NCI-H510A (cell line): ENCODE measurements around the gene TTLL5.
"Not testable (repeated sequence)": the region's sequence is repeated elsewhere in the genome, so short reads cannot be mapped to it uniquely, and the experiment has no call there.

Experiments
- DNase-seq: peaks from one replicate; lab custom pipeline; 2025; lab: John Stamatoyannopoulos, UW

TTLL5 gene

GRCh38 chr14:75835156-75835725, 174.2 kb downstream of the TTLL5 start:
- no peak for DNase-seq

- DNase-seq, result no peak
Observed at GRCh38 chr14:75835737-75836136, 174.7 kb downstream of the TTLL5 start.

- DNase-seq, result no peak
Observed at GRCh38 chr14:75837151-75837787, 176.2 kb downstream of the TTLL5 start.

- DNase-seq, result no peak
Observed at GRCh38 chr14:75840911-75841310, 179.9 kb downstream of the TTLL5 start.

DNA sequence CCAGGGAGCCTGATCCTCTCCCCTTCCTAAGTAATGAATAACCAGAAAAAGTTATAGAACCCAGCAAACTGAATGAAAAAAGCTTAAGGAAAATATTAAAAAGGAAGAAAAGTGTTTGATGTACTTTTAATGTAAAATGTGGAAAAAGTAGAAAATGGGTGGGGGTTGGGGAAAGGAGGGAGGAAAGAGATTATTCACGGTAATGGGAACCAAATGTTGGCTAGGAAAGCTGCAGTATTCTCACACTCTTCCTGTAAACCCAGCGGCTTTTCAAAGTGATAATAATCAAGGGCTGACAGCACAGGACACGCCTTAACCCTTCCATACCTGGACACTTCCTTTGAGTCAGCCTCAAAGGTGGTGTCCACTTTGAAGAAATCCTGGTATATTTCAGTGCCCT, 181.5 kb downstream of the TTLL5 start:
- no peak for DNase-seq

GRCh38 chr14:75844486-75844885, 183.4 kb downstream of the TTLL5 start:
- DNase-seq, result no peak

DNA sequence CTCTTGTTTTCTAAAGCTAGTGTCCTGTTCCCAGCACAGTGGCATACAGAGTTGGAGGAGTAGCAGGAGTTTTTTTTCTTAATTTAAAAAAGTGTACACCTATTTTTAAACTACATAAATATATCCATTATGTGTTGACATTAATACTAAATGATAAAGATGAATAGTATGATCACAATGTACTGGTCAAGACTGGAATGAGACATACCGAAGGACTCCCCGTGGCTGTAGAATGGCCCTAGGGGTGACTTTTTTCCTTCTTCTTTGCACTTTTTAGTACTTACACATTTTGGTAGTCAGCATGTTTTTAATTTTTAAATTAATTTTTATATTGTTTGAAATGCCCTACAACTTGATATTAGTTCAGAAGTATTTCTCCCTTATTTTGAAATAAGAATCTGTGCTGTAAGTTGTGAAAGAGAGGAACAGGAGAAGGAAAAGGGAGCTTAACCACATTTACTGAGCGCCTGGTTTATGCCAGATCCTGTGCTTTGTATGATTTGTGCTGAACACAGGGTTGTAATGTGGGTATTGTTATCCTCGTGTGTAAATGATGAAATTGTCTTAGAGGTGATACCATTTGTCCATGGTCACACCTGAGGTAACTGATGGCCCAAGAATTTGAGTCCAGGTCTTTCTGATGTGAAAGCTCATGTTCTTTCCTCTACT, 184.2 kb downstream of the TTLL5 start:
- DNase-seq, result no peak

DNA sequence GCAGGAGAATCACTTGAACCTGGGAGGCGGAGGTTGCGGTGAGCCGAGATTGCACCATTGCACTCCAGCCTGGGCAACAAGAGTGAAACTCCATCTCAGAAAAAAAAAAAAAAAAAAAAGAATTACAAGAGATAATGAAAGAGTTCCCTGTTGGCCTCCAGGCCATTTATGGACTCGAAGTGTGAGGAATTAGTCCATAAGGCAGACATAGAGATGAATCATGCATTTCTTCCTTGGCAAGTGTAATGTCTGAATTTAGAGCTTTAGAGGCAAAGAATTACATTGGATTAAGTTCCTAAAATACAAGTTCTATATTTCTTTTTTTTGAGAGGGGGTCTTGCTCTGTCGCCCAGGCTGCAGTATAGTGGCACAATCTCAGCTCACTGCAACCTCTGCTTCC, 185.6 kb downstream of the TTLL5 start:
- not testable (repeated sequence) for DNase-seq

DNA sequence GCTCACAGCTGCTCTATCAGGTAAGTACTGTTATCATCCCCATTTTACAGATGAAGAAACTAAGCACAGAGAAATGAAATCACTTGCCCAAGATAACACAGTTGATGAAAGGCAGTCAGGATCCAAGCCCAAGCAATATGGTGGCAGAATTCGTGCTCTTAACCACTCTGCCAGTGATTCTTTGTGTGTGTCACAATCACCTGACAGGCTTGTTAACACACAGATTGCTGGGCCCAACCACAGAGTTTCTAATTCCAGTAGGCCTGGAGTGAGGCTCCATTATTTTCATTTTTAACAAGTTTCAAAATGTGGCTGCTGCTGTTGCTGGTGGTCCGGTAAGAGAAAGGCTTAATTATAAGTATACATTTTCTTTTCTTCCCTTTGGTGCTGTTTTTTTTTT, 186.5 kb downstream of the TTLL5 start:
- DNase-seq, result no peak

GRCh38 chr14:75848167-75848913, 187.3 kb downstream of the TTLL5 start:
- no peak for DNase-seq

DNA sequence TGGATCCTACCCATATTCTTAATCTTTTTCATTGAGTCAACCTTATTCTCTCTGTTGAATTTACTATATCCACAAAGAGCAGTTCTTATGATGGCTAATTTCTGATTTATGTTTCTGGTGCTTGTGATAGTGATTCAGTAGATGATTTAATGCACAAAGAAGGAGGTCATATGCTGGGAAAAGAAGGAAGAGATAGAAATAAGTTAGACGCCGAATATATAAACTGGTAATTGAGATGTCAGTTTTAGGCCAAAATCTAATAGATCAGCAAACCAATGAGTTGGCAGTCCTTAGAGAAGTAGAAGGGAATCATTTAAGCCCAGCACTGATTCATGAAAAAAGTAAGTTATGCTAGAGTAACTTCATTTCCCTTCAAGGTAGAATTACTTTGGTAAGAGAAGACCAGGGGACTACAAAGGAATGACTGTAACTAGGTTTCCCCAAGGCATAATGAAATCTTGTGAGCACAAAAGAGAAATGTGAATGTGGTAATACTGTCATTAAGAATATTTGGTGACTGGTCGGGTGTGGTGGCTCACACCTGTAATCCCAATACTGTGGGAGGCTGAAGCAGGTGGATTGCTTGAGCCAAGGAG, 188.4 kb downstream of the TTLL5 start:
- DNase-seq, result no peak

DNA sequence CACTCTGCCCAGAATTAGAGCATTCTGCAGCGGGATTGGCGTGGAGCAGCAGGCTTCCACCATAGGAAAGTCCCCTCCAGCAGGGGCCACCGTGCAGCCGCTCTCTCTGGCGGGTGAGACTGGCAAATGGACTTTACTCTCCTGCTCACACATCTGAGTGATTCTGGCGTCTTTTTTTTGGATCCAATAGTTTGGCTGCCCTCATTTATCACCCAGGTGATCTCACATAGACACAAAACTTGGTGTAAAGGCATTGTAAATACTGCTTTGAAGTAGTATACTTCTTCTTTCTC, 190.5 kb downstream of the TTLL5 start:
- no peak for DNase-seq

DNA sequence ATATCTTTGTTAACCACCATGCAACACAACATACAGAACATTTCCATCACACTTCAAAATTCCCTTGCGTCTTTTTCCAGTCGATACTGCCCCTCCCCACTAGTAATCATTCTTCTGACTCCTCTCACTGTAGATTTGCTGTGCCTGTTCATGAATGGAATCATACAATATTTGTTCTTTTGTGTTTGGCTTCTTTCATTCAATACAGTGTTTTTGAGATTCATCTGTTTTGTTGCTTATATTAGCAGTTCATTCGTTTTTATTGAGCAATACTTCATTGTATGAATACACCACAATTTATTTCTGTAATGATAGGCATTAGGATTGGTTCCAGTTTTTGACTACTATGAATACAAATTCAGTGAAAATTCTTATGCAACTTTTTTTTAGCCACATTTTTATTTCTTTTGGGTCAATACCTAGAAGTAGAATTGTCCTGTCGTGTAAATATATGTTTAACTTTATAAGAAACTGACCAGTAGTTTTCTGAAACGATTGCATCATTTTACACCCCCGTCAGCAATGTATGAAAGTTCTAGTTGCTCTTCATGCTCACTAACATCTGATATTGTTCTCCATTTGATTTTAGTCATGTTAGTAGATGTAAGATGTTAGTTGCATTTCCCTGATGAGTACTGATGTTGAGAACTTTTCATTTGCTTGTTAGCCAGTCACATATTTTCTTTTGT, 193.2 kb downstream of the TTLL5 start:
- DNase-seq, result no peak

- no peak for DNase-seq
Observed at GRCh38 chr14:75857199-75857598, 196.2 kb downstream of the TTLL5 start.

GRCh38 chr14:75858362-75858761, 197.3 kb downstream of the TTLL5 start:
- DNase-seq, result no peak

DNA sequence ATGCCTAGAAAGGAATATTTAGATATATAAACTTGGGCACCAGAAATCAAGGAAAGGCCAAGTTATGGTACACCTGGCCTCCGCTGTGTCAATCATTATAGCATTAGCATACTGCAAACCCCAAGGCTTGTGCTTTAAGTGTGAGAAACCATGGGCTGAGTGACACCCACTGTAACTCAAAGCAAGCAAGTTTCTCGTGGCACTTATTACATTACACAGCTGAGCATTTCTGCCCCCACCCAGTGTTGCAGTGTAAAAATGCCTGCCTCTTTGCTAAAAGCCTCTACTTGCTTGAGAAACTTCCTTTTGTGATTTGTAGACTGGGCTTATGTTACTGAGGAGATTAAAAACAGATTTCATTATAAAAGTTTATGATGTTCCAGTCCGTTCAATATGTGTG, 198.7 kb downstream of the TTLL5 start:
- DNase-seq, result no peak

- no peak for DNase-seq
Observed at GRCh38 chr14:75860561-75861160, 199.6 kb downstream of the TTLL5 start.

DNA sequence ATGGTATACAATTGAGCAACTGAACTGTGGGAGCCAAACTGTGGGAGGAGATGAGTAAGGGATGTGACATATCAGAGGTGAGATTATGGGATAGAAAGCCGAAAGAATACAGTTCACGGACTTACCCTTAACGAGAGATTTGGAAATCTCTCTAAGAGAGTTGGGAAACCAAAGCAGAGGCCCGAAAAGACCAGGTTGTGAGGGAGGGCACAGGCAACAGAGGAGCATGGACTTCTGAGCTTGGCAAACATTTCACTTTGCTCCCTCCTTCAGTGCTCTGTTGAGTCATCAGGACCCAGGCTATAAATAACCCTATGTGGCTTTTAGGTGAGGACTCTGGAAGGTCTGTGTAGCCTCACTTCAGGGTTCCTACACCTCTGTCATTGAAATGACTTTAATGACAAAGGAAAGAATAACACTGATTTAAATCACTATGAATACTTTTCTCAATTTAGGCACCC, 200.1 kb downstream of the TTLL5 start:
- no peak for DNase-seq

DNA sequence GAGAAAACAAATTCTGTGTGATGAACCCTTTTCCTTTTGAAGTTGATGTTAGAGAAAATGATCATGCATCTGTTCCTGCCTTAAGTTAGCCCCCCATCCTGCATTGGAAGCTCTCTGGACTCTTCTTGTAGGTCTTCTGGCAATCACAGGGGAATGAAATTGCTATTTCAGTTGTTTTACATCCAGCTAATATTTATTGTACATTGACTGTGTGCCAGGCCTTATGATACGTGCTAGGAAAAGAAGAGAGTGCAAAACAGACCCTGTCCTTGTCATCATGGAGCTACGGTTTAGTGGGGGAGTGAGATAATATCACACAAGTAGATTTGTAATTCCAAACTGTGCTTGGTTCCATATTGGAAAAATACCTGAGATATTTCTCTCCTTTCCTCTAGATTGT, 202.2 kb downstream of the TTLL5 start:
- DNase-seq, result no peak

DNA sequence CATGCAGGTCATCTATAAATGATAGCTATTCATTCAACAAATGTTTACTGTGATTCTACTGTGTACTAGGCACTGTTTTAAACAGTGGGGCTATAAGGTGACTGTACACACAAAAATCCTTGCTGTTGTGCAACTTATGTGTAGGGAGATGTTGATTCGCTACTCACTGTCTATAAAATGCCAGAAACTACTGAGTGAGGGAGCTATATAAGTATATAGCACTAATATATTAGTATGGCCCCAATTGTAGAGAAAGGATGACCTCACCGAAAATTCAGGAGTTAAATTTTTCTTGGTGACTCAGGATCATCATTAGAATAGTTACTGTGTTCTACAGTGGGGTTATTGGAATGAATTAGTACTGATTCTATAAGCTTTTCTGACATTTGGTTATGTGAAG, 203.3 kb downstream of the TTLL5 start:
- no peak for DNase-seq

DNA sequence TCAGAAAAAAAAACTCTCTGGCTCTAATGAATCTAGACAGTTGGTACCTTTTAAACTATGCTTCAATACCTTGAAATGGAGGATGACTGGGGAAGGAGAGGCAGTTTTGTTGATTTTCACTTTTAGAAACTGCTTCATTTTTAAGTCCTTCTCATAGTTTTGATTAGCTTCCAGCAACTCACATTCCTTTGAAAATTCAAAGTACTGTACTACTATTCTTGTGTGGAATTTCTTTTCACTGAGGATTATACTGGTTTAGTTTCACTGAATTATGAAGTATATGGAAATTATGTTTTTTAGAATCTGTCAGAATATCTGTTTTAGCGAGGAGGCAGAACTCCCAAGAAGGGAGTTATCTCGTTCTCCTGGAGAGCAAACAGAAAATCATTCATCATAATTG, 204.5 kb downstream of the TTLL5 start:
- DNase-seq, result no peak

GRCh38 chr14:75866970-75867369, 205.9 kb downstream of the TTLL5 start:
- no peak for DNase-seq
